NCI-H460 (cell line): ENCODE measurements around the gene N4BP2. TPM values are rescaled to one million over a fixed set of nuclear protein-coding genes. Genes with fewer than 3 reads are reported as not detected.
A peak's percentile ranks its signal among the peaks of the same experiment; 100 is the strongest.

Source experiments
- DNase-seq: peaks from one replicate; pipeline ENCODE4 v3.0.0-alpha.2; 2016; ENCODE audit warnings: low read depth; ENCODE audit errors: extremely low read depth
- total RNA-seq: library from RNA; depleted of rRNA; stranded (reverse); fragments of >200 nt; shearing (Covaris generic); gene quantifications from 2 replicates; pipeline ENCODE4 v1.2.3, GENCODE V29; 2014

N4BP2 gene
- total RNA-seq, 1 experiment from 2014 or later: 12.1 TPM

- peak; percentile 28 for DNase-seq
Observed at GRCh38 chr4:40190465-40190864, 133.8 kb downstream of the N4BP2 start.

DNA sequence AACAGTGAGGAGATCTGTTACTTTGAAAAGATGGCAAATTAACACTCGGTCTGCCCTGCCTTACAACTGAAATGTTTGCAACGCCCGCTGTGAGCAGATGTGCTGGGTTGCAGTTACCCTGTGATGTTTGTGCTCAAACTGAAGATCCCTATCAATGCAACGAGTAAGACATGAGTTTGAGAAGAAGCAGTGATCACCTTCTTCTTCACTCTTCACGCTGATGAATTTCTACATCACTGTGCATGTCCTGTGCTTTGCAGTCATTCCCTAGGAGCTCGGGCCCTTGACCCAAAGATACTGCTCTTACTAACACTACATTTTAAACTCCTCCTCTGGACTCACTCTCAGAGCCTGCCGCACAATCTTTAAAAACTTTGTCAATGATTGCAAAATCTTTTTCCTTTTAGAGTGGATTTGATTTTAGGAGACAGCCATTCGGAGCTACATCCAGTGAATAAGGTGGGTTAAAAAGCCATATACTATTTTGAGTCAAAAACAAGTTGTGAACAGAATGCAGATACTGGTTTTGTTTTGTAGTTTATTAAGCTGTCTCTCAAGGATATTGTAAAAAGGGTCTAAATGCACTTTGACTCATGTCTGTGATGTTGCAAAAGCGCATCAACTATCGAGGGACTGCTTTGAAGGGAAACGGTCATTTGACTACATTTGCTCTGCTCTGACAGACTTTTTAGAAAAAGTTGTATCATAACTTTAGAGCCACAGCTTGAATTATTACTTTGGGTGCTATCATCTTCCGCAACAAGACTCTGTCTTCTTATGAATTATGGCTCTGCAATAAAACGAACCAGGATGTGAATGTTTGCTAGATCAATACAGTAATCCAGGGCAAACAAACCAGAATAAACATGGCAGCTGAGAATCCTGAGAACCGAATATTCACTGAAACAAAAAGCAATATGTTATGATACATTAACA, 134.5 kb downstream of the N4BP2 start:
- peak; percentile 92 for DNase-seq

- DNase-seq: peak; percentile 67
Observed at GRCh38 chr4:40192114-40193015, 135.7 kb downstream of the N4BP2 start.

GRCh38 chr4:40193016-40193571, 136.4 kb downstream of the N4BP2 start:
- peak; percentile 77 for DNase-seq

- DNase-seq: no peak
Observed at GRCh38 chr4:40193578-40193977, 136.9 kb downstream of the N4BP2 start.

DNA sequence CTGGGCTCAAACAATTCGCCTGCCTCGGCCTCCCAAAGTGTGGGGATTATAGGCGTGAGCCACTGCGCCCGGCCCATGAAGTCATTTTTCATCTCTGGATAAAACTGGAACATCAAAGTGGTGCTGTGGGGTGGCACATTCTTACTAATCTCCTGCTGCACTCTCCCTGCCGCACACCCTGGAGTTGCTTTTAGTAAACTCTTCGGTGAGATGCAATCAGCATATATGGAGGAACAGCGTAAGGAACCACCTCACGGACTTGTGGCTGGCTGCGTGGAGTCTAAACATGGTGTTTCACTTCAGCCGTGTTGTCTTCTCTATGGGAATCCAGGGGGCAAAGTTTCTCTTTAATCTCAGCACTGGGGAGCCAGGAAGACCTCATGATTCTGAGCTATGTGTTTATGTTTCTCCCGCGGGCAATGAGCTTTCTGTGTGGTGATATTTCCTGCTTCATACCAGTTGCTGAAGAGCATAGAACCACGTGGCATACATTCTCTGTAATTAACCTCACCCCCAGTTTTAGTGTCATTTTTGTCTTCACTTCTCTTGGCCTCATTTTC, 138.0 kb downstream of the N4BP2 start:
- peak; percentile 59 for DNase-seq

DNA sequence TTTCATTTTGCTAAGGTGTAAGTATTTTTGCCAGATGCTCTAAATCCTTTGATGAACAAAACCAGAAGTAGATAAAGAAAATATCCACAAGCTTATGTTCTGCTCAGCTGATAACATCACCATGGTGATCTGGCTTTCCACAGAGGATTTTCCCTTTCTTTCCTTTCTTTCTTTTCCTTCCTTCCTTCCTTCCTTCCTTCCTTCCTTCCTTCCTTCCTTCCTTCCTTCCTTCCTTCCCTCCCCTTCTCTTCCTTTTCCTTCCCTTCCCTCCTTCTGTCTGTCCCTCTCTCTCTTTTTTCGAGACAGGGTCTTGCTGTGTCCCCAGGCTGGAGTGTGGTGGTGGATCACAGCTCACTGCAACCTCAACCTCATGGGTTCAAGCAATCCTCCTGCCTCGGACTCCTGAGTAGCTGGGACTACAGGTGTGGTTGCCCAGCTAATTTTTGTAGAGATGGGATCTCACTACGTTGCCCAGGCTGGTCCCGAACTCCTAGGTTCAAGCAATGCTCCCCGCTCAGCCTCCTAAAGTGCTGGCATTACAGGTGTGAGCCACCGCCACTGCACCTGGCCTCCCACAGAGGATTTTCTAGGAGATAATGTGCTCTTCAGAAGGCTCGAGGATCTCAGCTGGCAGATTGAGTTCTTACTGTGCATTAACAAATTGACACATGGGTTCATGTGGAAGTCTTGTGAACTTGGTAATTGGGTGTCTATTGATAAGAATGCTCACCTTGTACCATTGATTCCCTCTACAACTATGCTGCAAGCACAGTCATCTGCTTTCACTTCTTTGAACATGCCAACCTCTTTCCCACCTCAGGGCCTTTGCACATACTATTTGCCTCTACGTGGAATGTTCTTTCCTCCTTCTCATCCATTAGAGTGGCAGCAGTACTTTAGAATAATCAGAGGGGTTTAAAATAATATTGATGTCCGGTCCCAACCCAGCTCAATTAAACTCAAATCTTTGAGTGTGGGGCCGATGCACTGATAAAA, 138.8 kb downstream of the N4BP2 start:
- DNase-seq: no peak

- DNase-seq: no peak
Observed at GRCh38 chr4:40196272-40196671, 139.6 kb downstream of the N4BP2 start.

DNA sequence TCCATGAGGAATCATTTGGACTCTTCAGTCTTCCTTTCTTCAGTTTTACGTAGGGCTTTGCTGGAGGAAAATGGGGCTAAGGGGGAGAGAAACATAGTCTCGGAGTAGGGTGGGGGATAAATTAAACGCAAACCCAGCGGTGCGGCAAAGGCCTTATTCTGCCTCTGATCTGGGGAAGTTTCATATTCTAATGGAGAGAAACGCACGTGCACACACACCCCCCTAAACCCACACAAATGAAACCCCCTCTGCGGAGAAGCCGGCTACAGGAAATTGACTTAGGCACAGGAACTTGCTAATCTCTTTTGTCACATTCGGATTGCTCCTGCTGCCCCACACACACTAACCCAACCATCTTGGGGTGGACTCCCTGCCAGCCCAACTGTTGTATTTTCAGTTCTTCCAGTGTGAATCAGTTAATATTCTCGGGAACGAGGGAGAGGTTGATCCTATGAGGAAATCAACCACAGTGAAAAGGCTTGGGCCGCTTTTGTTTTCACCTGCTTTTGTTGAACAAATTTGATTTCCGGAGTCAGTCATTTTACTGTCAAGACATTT, 140.2 kb downstream of the N4BP2 start, which contains the start of gene RHOH:
Gene RHOH (plus strand): TSS at position 308 of the 558 bp plus-strand sequence. CDS start 46,356 bp downstream, outside the sequence.
- DNase-seq: no peak

- DNase-seq: no peak
Observed at GRCh38 chr4:40197879-40198689, 141.4 kb downstream of the N4BP2 start.

DNA sequence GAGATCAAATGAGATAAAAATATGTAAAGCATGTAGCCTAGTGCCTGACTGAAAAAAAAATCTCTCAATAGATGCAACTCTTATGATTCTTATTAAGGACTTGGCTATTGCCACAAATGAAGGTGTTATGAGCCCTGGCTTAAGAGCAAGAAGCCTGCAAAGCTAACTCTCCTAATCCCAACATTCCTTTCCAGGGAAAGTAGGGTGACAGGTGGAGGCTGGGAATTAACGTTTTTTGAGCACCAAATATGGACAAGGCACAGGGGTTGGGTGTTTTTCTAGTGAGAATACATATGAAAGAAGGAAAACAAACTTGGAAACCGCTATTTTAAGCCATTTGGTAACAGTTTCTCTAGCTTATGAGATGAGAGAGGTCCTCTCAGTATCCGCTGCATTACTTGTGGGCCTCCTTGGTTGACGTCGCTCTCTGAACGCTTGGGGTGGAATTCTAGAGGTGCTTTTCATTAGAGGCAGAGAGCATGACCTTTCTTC, 142.6 kb downstream of the N4BP2 start:
- no peak for DNase-seq

DNA sequence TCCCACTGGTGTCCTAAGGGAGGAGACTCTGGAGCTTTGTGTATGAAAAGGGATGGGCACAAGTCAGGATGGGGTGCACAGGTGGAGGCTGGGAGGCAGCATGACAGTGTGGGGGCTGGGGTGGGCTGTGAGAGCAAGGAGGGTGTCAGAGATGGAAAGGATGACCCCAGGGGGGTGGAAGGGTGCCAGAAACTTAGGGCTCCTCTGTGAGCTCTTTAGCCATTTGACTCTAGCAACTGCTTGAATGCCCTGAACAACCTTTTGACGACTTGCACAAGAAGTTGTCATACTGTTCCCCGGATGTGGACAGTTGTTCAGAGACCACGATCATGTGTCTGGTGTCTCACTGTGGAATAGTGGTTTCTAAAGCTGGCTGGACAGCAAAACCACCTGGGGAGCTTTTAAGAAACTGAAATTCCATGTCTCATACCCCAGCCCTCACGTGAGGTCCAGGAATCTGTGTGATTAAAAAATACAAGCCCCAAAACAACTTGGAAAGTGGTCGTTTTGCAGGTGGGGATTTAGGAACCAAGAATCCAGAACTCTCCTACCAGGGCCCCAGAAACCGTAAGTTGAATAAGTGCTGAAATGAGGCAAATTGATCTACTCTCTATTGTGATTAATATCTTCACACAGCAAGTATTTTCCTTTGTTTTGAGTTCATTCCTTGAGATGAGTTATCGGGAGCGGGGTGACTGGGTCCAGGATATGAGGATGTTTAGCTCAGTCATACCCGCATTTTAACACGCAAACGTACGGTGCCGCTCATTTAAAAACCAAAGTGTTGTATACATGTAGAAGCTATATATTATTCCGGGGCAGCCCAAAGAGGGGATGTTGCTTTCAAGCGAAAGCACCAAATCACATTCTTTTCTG, 143.6 kb downstream of the N4BP2 start:
- peak; percentile 46 for DNase-seq

DNA sequence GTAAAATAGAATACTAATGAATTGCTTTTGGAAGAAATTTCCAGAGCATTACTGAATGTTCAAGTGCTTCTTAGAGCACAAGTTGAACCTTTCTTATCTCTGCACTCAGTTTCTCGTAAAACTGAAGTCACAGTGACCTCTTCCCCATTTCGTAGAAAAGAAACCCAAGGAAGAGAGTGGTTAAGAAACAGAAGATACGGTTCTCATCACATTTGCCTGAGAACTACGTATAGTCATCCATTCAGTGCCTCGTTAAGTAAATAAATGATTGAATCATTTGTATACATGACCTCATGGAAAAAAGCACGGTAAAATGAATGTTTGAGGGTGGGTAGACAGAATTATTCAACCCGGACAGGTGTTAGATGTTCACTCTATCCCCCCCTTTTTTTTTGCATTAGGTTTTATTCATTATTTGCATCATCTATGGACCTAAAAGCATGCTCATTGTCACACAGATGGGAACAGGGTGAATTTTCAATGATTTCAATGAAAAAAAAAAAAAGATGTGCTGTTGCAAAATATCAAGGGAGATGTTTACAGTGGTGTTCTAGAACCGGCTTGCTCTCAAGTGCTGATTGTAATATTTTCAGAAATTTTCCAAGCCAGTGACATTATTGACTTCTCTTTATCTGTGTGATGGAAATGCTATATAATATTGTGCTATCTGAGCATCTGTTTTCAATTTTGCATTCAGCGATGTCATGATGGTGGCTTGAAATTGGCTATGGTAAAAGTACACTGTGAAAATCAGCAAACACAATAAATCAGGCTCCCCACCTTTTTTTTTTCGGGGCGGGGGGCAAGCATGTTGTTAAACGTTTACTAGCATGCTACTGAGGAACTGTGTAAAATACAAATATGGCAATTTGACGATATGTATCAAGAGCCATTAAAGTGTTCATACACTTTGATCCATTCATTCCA, 144.5 kb downstream of the N4BP2 start:
- DNase-seq: peak; percentile 88

GRCh38 chr4:40201898-40202297, 145.2 kb downstream of the N4BP2 start:
- DNase-seq: no peak

- DNase-seq: no peak
Observed at GRCh38 chr4:40202474-40202873, 145.8 kb downstream of the N4BP2 start.
